ENCODE measurements around the gene CSTF3. TPM values are rescaled to one million over a fixed set of nuclear protein-coding genes. Genes with fewer than 3 reads are reported as not detected.

The CSTF3 gene
- total RNA-seq, 1 donor from 2014 or later: 47.5 TPM

DNA sequence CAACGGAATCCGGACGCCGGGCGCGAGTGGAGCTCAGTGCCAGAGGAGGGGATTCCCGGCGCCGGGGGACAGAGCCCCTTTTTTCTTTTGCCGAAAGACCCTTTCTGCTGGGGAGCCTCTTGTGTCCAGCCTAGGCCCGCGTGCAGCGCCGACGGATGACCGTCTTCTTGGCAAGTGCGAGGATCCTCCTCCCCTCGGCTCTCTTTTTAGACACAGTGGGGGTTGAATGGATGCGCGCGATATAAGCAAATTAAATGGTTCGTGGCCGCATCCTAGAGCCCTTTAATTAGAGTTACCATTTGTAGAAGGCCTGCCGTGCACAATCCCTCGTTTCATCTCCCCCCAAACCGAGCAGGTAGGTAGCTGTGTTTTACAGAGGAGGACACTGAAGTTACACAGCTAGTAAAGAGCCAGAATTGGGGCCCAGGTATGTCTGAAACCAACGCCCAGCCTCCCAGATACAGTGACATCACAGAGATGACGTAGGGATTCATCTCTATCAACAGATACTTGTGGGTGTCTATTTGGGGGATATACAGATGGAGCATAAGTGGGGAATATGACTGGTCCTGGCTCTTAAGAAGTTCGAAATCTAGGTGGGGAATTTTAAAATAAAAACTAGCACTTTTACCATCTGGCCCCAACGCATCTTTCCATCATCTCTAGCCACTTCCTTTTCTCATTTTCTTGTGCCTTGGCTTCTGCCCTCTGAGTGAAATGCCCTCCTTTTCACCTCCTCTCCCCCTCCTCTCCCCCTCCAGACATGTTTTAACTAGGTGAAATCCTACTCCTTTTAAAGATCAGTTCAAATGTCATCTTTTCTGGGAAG lies 121.0 kb downstream of the CSTF3 start:
- H3K27me3 ChIP-seq (ENCODE audit: insufficient read depth, low read length): no peaks in the 10 kb centered on the region
- no peak for TF ChIP-seq EZH2 (IDR thresholded peaks at IDR 0.05; ENCODE audit: insufficient read depth, low read length)
- TF ChIP-seq, protein P1, sequence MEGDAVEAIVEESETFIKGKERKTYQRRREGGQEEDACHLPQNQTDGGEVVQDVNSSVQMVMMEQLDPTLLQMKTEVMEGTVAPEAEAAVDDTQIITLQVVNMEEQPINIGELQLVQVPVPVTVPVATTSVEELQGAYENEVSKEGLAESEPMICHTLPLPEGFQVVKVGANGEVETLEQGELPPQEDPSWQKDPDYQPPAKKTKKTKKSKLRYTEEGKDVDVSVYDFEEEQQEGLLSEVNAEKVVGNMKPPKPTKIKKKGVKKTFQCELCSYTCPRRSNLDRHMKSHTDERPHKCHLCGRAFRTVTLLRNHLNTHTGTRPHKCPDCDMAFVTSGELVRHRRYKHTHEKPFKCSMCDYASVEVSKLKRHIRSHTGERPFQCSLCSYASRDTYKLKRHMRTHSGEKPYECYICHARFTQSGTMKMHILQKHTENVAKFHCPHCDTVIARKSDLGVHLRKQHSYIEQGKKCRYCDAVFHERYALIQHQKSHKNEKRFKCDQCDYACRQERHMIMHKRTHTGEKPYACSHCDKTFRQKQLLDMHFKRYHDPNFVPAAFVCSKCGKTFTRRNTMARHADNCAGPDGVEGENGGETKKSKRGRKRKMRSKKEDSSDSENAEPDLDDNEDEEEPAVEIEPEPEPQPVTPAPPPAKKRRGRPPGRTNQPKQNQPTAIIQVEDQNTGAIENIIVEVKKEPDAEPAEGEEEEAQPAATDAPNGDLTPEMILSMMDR (IDR thresholded peaks at IDR 0.05; ENCODE audit: insufficient read depth, low read depth, low read length): no peak
- Mint-ChIP-seq H3K27ac (ENCODE audit: unreplicated experiment) (peak overlapping the region; percentile 86), H3K36me3 (ENCODE audit: low read depth, unreplicated experiment) (peaks cover 9% of the 10 kb centered on the region), H3K9me3 (ENCODE audit: unreplicated experiment) (no peaks in the 10 kb centered on the region), H3K4me3 (ENCODE audit: unreplicated experiment) (peak overlapping the region; percentile 90), H3K27me3 (ENCODE audit: low read depth, unreplicated experiment) (no peaks in the 10 kb centered on the region), H3K4me1 (ENCODE audit: low read depth, unreplicated experiment) (peaks cover 8% of the 10 kb centered on the region)
- H3K4me3 ChIP-seq (ENCODE audit: insufficient read depth, low read depth, low read length): peak overlapping the region; percentile 82
- no peak for FAIRE-seq
- H3K9ac ChIP-seq (ENCODE audit: low read length): peak overlapping the region; percentile 99
- H2AFZ ChIP-seq (ENCODE audit: low read depth, low read length): peak overlapping the region; percentile 99
- DNase-seq (ENCODE audit: low read depth): peak; percentile 52
- H3K79me2 ChIP-seq (ENCODE audit: insufficient read depth, low read length): peaks cover 21% of the 10 kb centered on the region
- no peaks in the 10 kb centered on the region for H4K20me1 ChIP-seq (ENCODE audit: insufficient read depth, low read length)
- H3K36me3 ChIP-seq (ENCODE audit: insufficient read depth, low read length): no peaks in the 10 kb centered on the region
- H3K9me3 ChIP-seq (ENCODE audit: insufficient read depth, low read depth, low read length): no peaks in the 10 kb centered on the region
- peak overlapping the region; percentile 98 for H3K27ac ChIP-seq (ENCODE audit: low read depth, low read length)
- peaks cover 23% of the 10 kb centered on the region for H3K4me1 ChIP-seq (ENCODE audit: insufficient read depth, low read length)
- H3K4me2 ChIP-seq (ENCODE audit: low read length): peak overlapping the region; percentile 96

DNA sequence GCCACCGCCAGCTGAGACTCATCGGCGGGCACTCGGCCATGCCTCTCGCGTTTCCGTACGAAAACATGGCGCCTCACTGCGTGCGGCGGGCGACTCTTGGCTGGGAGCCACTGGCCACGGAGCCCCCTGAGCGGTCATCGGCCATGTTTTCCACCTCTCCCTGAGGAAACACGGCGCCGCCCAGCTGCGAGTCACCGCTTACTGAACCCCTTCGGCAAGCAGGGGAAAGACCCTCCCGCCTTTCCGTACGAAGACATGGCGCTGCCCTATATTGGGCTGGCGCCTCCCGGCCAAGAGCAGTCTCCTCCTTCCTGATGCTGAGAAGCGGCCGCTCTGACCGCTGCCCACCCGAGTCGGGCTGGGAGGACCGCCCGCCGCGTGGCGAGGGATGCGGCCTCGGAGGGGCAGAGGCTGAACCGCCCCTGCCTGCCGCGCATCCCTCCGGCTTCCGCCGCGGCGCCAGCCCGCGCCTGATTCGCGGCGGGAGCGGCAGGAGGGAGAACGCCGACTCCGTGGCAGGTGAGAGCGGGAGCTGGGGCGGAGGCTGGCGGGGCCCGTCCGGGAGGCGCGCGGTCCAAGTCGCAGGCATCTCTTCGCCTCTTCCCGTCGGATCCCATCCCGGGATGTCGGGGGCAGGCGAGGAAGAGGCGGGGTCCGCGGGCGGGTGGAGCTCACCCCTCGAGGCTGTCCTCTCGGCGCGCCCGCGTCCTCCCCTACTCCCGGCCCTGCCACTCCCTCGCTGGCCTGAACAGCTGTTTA lies 121.8 kb downstream of the CSTF3 start, which contains the start of gene TCP11L1:
TSS of gene TCP11L1 (plus strand) at position 299 of the 759 bp plus-strand sequence. CDS start 4,202 bp downstream, outside the sequence.
- DNase-seq (ENCODE audit: low read depth) (peak; percentile 84), FAIRE-seq (no peak)
- H4K20me1 ChIP-seq (ENCODE audit: insufficient read depth, low read length): no peaks in the 10 kb centered on the region
- peak within 1 kb of the TSS; percentile 99 for H3K9ac ChIP-seq (ENCODE audit: low read length)
- no peaks in the 10 kb centered on the region for H3K9me3 ChIP-seq (ENCODE audit: insufficient read depth, low read depth, low read length)
- H3K36me3 Mint-ChIP-seq (ENCODE audit: low read depth, unreplicated experiment): peaks cover 4% of the 10 kb centered on the region
- peaks cover 20% of the 10 kb centered on the region for H3K4me1 ChIP-seq (ENCODE audit: insufficient read depth, low read length)
- TF ChIP-seq EZH2 (IDR thresholded peaks at IDR 0.05; ENCODE audit: insufficient read depth, low read length): no peak
- TF ChIP-seq, protein P1 (IDR thresholded peaks at IDR 0.05; ENCODE audit: insufficient read depth, low read depth, low read length): no peak
- peak within 1 kb of the TSS; percentile 96 for H3K4me2 ChIP-seq (ENCODE audit: low read length)
- peak within 1 kb of the TSS; percentile 82 for H3K4me3 ChIP-seq (ENCODE audit: insufficient read depth, low read depth, low read length)
- peak within 1 kb of the TSS; percentile 98 for H3K27ac ChIP-seq (ENCODE audit: low read depth, low read length)
- H3K4me3 Mint-ChIP-seq (ENCODE audit: unreplicated experiment): peak within 1 kb of the TSS; percentile 91
- no peaks in the 10 kb centered on the region for H3K27me3 Mint-ChIP-seq (ENCODE audit: low read depth, unreplicated experiment)
- peak within 1 kb of the TSS; percentile 96 for H3K27ac Mint-ChIP-seq (ENCODE audit: unreplicated experiment)
- H2AFZ ChIP-seq (ENCODE audit: low read depth, low read length): peak within 1 kb of the TSS; percentile 99
- no peaks in the 10 kb centered on the region for H3K9me3 Mint-ChIP-seq (ENCODE audit: unreplicated experiment)
- H3K79me2 ChIP-seq (ENCODE audit: insufficient read depth, low read length): peaks cover 21% of the 10 kb centered on the region
- no peaks in the 10 kb centered on the region for H3K36me3 ChIP-seq (ENCODE audit: insufficient read depth, low read length)
- peaks cover 8% of the 10 kb centered on the region for H3K4me1 Mint-ChIP-seq (ENCODE audit: low read depth, unreplicated experiment)
- no peaks in the 10 kb centered on the region for H3K27me3 ChIP-seq (ENCODE audit: insufficient read depth, low read length)
